ENCODE results near the gene GOLT1B.

- TF ChIP-seq CTCF (conservative IDR thresholded peaks at IDR 0.05; ENCODE audit: low read length) (no peak), EZH2phosphoT487 (IDR thresholded peaks at IDR 0.05; ENCODE audit: borderline replicate concordance, low read depth, low read length) (no peak)
Observed at GRCh38 chr12:21526053-21526452, 24.5 kb downstream of the GOLT1B start, which contains the start of gene SPX.
